GM12878 (cell line): ENCODE data around the gene SMG6. TPM values are rescaled to one million over a fixed set of nuclear protein-coding genes. Genes with fewer than 3 reads are reported as not detected.

Experiments
- ATAC-seq: fragments of 200-7000 bp; cut with Tn5 transposase; 3 replicates; pipeline ENCODE4 v1.9.1; 2020; ENCODE audit warnings: mild to moderate bottlenecking, moderate library complexity
- BruUV-seq: library from RNA; stranded (reverse); fragments of 400-500 nt; replicated peaks from 2 replicates; lab custom pipeline; 2021; lab: Mats Ljungman, UMichigan
- CTCF ChIA-PET: fragments of 300-600 bp; sonication (Branson Sonifier 250); formaldehyde crosslinking; extraction: SDS; loops from one replicate; lab custom pipeline; 2021; ENCODE audit warnings: inconsistent platforms; lab: Yijun Ruan, JAX
- POLR2A ChIA-PET: fragments of 350-600 bp; formaldehyde crosslinking; extraction: SDS; loops from one replicate; lab custom pipeline; 2021; ENCODE audit warnings: inconsistent platforms; lab: Charles Lee
- RAD21 ChIA-PET: fragments of 300-600 bp; sonication (Branson Sonifier 250); formaldehyde crosslinking; loops from one replicate; lab custom pipeline; 2023; ENCODE audit warnings: antibody characterized with exemption; ENCODE audit not compliant: unreplicated experiment; lab: Charles Lee
- SMC1A ChIA-PET: fragments of 300-600 bp; sonication (Branson Sonifier 250); formaldehyde crosslinking; loops from one replicate; lab custom pipeline; 2023; ENCODE audit not compliant: unreplicated experiment, uncharacterized antibody; lab: Charles Lee
- DNase-seq: peaks from one replicate; pipeline ENCODE4 v3.0.0-alpha.2; 2011; ENCODE audit warnings: low read depth, low spot score
- FAIRE-seq: peaks from 3 replicates; lab custom pipeline; 2011; peaks lifted over from hg19 to GRCh38; lab: Jason Lieb, UNC
- H2AFZ ChIP-seq: 2 replicates; pipeline ENCODE4 v1.6.0; 2011; ENCODE audit warnings: low read depth, low read length, control low read depth; ENCODE audit not compliant: control insufficient read depth
- H3K27ac ChIP-seq: 2 replicates; pipeline ENCODE4 v1.5.1; 2011; ENCODE audit warnings: control low read depth; ENCODE audit not compliant: control insufficient read depth, insufficient read depth
- H3K27me3 ChIP-seq, 2 experiments: replicated peaks in 1 of 2; 2 replicates each; pipeline versions ENCODE4 v1.6.0 to v1.6.1; 2011; ENCODE audit warnings: low read length in 1 of 2; ENCODE audit not compliant: control insufficient read depth in 2 of 2, insufficient read depth in 2 of 2
- H3K36me3 ChIP-seq, 2 experiments: 2 replicates each; pipeline ENCODE4 v1.5.1; 2011; ENCODE audit warnings: low read length in 1 of 2; ENCODE audit not compliant: control insufficient read depth in 2 of 2, insufficient read depth in 2 of 2
- H3K4me1 ChIP-seq: 2 replicates; pipeline ENCODE4 v1.6.1; 2011; ENCODE audit warnings: mild to moderate bottlenecking, low read length, moderate library complexity, mixed read lengths; ENCODE audit not compliant: control insufficient read depth, insufficient read depth
- H3K4me2 ChIP-seq: 2 replicates; pipeline ENCODE4 v1.6.0; 2011; ENCODE audit warnings: control low read depth; ENCODE audit not compliant: control insufficient read depth, insufficient read depth
- H3K4me3 ChIP-seq: fragments of 200-600 bp; sonication (generic); 2 replicates; pipeline ENCODE4 v1.5.1; 2016
- H3K79me2 ChIP-seq: 2 replicates; pipeline ENCODE4 v1.6.0; 2011; ENCODE audit warnings: low read length; ENCODE audit not compliant: control insufficient read depth, insufficient read depth
- H3K9ac ChIP-seq: 2 replicates; pipeline ENCODE4 v1.8.0; 2011; ENCODE audit warnings: low read length, control low read depth, mixed read lengths; ENCODE audit not compliant: control insufficient read depth, insufficient read depth
- H3K9me3 ChIP-seq: replicated peaks from 3 replicates; pipeline ENCODE4 v1.5.1; 2011; ENCODE audit warnings: mild to moderate bottlenecking, low read length; ENCODE audit not compliant: control insufficient read depth, insufficient read depth
- H4K20me1 ChIP-seq: 2 replicates; pipeline ENCODE4 v1.6.0; 2011; ENCODE audit not compliant: control insufficient read depth, insufficient read depth
- BHLHE40 ChIP-seq, 2 experiments: fragments of 450-650 bp in 1 of 2; IDR thresholded peaks; 2 replicates each; pipeline ENCODE4 v1.6.1; 2011 to 2017; ENCODE audit warnings: low read depth in 2 of 2, borderline replicate concordance in 1 of 2, improper control_type of control experiment in 1 of 2, low read length in 1 of 2, mild to moderate bottlenecking in 1 of 2
- CREB1 ChIP-seq: IDR thresholded peaks from 2 replicates; pipeline ENCODE4 v1.6.1; 2012; ENCODE audit warnings: low read depth, mild to moderate bottlenecking, inconsistent platforms
- DPF2 ChIP-seq: fragments of 450-650 bp; IDR thresholded peaks from 2 replicates; pipeline ENCODE4 v1.6.1; 2017; ENCODE audit warnings: mild to moderate bottlenecking
- IKZF1 ChIP-seq: fragments of 450-650 bp; conservative IDR thresholded peaks from 2 replicates; pipeline ENCODE4 v1.6.1; 2017; ENCODE audit warnings: antibody characterized with exemption, mild to moderate bottlenecking
- KDM1A ChIP-seq: fragments of 200-600 bp; sonication (generic); IDR thresholded peaks from 2 replicates; pipeline ENCODE4 v1.6.1; 2016; ENCODE audit warnings: borderline replicate concordance
- LARP7 ChIP-seq: fragments of 450-650 bp; IDR thresholded peaks from 2 replicates; pipeline ENCODE4 v1.6.1; 2017; ENCODE audit warnings: mild to moderate bottlenecking
- POLR2A ChIP-seq: IDR thresholded peaks from 2 replicates; pipeline ENCODE4 v1.6.1; 2011; ENCODE audit warnings: low read depth, mild to moderate bottlenecking, low read length
- RB1 ChIP-seq: fragments of 450-650 bp; formaldehyde crosslinking; IDR thresholded peaks from 2 replicates; pipeline ENCODE4 v1.6.1; 2017; ENCODE audit warnings: mild to moderate bottlenecking, borderline replicate concordance
- RELA ChIP-seq: fragments of 450-650 bp; IDR thresholded peaks from 2 replicates; pipeline ENCODE4 v1.8.0; 2014; ENCODE audit warnings: borderline replicate concordance; ENCODE audit not compliant: partially characterized antibody
- SIN3A ChIP-seq: IDR thresholded peaks from 2 replicates; pipeline ENCODE4 v1.6.1; 2012; ENCODE audit warnings: low read depth, low read length, improper control_type of control experiment
- SMARCA5 ChIP-seq: fragments of 450-650 bp; IDR thresholded peaks from 2 replicates; pipeline ENCODE4 v1.6.1; 2017; ENCODE audit warnings: mild to moderate bottlenecking
- STAT1 ChIP-seq: fragments of 450-650 bp; conservative IDR thresholded peaks from 2 replicates; pipeline ENCODE4 v1.6.1; 2014; ENCODE audit warnings: antibody characterized with exemption, mild to moderate bottlenecking
- ZSCAN29 ChIP-seq: fragments of 450-650 bp; IDR thresholded peaks from 2 replicates; pipeline ENCODE4 v1.6.1; 2017; ENCODE audit warnings: mild to moderate bottlenecking, moderate library complexity
- WGBS: methylation state at CpG from one replicate; pipeline ENCODE4 v1.1.6; 2016; ENCODE audit warnings: low lambda C conversion rate; ENCODE audit not compliant: insufficient replicate concordance, insufficient coverage; ENCODE audit errors: missing lambda C conversion rate; 5-methylcytosine and 5-hydroxymethylcytosine counted together
- in situ Hi-C: fragments of 300-500 bp; cut with MboI; formaldehyde crosslinking; loops from 9 replicates; pipeline ENCODE4 v1.14.3; 2018; ENCODE audit warnings: mixed read lengths
- intact Hi-C: fragments of 100-400 bp; cut with micrococcal nuclease; formaldehyde crosslinking; loops from one replicate; pipeline ENCODE4 v1.14.2; 2022; ENCODE audit not compliant: unreplicated experiment
- polyA plus RNA-seq, 11 experiments: library from polyadenylated mRNA; depleted of rRNA in 4 of 11; unstranded in 6 of 11; stranded (reverse) in 5 of 11; fragments of >200 nt; fragmentation: Nextera tagmentation in 4 of 11; fragmentation: Illumina TruSeq in 1 of 11; extraction: Ambion mirVana in 4 of 11; extraction: Trizol in 1 of 11; gene quantifications; 1 replicate in 1 of 11; 2 replicates in 10 of 11; pipeline versions ENCODE4 v1.2.1 to v1.2.3, GENCODE V29; 2011 to 2016; ENCODE audit warnings: inconsistent platforms in 2 of 11, missing spikeins in 2 of 11, low read depth in 1 of 11
- total RNA-seq, 4 experiments: library from RNA; depleted of rRNA in 3 of 4; stranded (reverse); fragments of >200 nt in 3 of 4; fragmentation: Illumina TruSeq in 1 of 4; extraction: Trizol in 1 of 4; gene quantifications; 2 replicates each; pipeline versions ENCODE4 v1.2.1 to v1.2.3, GENCODE V29; 2013 to 2021
- TF ChIP-seq, protein P1 (sequence below): fragments of 450-650 bp; IDR thresholded peaks from 2 replicates; pipeline ENCODE4 v1.6.1; 2016; ENCODE audit warnings: mild to moderate bottlenecking, moderate library complexity, borderline replicate concordance

SMG6 gene
- total and polyA plus RNA-seq, 10 of the 15 experiments (the other 5 are each of a cell fraction or from before 2014, with no cell fraction given), result 0.58 to 28.7 (median 15.7) TPM

DNA sequence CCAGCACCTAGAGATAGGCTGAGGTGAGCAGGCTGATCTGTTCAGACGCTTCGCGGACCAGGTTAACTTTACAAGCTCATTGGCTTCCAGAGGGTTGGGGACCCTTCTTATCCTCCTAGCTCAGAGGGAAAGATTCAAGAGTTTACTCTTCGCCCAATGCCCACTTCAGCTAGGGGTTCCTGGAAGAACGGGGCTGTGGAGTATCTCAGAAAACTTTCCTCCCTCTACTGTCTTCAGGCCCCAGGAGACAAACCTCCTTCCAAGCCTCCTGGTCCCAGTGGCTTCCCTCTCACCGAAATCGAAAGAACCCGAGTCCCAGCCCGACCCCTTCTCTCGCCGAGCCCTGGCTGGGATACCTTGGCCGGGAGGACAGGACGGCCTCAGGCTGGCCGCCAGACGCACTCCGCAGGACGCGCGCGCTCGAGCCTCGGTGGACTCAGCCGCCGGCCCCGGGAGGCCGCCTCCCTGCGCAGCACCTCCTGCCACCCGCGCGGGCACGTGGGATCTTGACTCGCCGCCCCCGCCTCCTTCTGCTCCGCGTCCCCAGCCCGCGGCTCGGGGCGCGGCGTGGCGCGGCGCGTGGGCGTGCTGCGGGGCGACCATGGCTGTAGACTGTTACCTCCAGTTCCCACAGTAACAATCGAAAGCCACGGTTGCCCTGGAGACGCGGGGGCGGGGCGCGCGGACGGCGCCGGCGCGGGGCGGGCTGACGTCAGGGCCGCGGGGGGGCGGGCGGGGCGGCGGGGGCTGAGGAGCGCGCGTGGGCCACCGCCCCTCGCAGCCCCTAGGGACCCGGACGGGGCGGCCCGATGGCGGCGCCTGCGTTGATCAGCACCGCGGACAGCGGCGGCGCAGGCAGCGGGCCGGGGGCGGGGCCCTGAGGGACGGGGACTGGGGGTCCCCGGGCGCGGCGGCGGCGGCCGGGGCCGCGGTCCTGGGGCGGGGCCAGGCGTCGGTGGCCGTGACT lies 254.0 kb downstream of the SMG6 start:
- H3K4me2 ChIP-seq, result peak overlapping the region; percentile 98
- peaks cover 3% of the 10 kb centered on the region for H3K79me2 ChIP-seq
- intact Hi-C loops, result loop anchor here (5.0 kb wide), 1 partner anchor 288 kb away; the partner anchor contains the start of genes SGSM2 and TSR1
- BruUV-seq, result no TSS peak
- H3K4me3 ChIP-seq, result peak overlapping the region; percentile 86
- POLR2A ChIA-PET, result interaction anchor here (0.5 to 1.0 kb wide), 2 partner anchors 9 to 328 kb away, joined by 3 read pairs; no protein-coding TSS in a partner anchor
- H2AFZ ChIP-seq, result peak overlapping the region; percentile 74
- H3K4me1 ChIP-seq, result peaks cover 9% of the 10 kb centered on the region
- 7% methylated on average over 55 of the region's 104 CpGs for WGBS
- FAIRE-seq, result peak; percentile 13
- RAD21 ChIA-PET, result interaction anchor here (0.9 to 1.3 kb wide), 4 partner anchors 9 to 333 kb away, joined by 3 to 4 read pairs (median 3); no protein-coding TSS in a partner anchor
- CTCF ChIA-PET, result interaction anchor here (1.0 to 2.1 kb wide), 4 partner anchors 169 to 233 kb away, joined by 3 to 12 read pairs (median 4); no protein-coding TSS in a partner anchor
- no peak for DNase-seq
- H4K20me1 ChIP-seq, result no peaks in the 10 kb centered on the region
- H3K27ac ChIP-seq, result no peak overlapping the region
- SMC1A ChIA-PET, result interaction anchor here (1.1 to 1.6 kb wide), 3 partner anchors 19 to 195 kb away, joined by 3 to 8 read pairs (median 3); no protein-coding TSS in a partner anchor
- peaks cover 2% of the 10 kb centered on the region in 2 experiments; a peak in 3 of 4 replicates for H3K27me3 ChIP-seq
- no peaks in the 10 kb centered on the region for H3K9me3 ChIP-seq
- peak; percentile 49 for ATAC-seq
- H3K36me3 ChIP-seq, result no peaks in the 10 kb centered on the region; a peak in 1 of 4 replicates
- H3K9ac ChIP-seq, result peak overlapping the region; percentile 39
- in situ Hi-C loops, result loop anchor here (5.0 kb wide), 1 partner anchor 303 kb away; no protein-coding TSS in a partner anchor
- TF ChIP-seq STAT1 (0 out of 2 replicates have a peak, but pooled peaks have one; percentile 34), IKZF1 (peak; percentile 58; the same call in 1 of the 2 replicates), DPF2 (peak; percentile 76), LARP7 (peak; percentile 75), RELA (peak; percentile 26), RB1 (peak; percentile 40; the same call in 1 of the 2 replicates), POLR2A (0 out of 2 replicates have a peak, but pooled peaks have one; percentile 25), CREB1 (0 out of 2 replicates have a peak, but pooled peaks have one; percentile 42), KDM1A (no peak), BHLHE40 (IDR thresholded peaks at IDR 0.05; ENCODE audit: borderline replicate concordance in 1 of 2, low read depth in 2 of 2, low read length in 1 of 2) (peak; percentile 21 to 88; a peak in 2 of 4 replicates), SMARCA5 (peak; percentile 52), ZSCAN29 (no peak), SIN3A (peak; percentile 93; the same call in 1 of the 2 replicates)
- TF ChIP-seq, protein P1, sequence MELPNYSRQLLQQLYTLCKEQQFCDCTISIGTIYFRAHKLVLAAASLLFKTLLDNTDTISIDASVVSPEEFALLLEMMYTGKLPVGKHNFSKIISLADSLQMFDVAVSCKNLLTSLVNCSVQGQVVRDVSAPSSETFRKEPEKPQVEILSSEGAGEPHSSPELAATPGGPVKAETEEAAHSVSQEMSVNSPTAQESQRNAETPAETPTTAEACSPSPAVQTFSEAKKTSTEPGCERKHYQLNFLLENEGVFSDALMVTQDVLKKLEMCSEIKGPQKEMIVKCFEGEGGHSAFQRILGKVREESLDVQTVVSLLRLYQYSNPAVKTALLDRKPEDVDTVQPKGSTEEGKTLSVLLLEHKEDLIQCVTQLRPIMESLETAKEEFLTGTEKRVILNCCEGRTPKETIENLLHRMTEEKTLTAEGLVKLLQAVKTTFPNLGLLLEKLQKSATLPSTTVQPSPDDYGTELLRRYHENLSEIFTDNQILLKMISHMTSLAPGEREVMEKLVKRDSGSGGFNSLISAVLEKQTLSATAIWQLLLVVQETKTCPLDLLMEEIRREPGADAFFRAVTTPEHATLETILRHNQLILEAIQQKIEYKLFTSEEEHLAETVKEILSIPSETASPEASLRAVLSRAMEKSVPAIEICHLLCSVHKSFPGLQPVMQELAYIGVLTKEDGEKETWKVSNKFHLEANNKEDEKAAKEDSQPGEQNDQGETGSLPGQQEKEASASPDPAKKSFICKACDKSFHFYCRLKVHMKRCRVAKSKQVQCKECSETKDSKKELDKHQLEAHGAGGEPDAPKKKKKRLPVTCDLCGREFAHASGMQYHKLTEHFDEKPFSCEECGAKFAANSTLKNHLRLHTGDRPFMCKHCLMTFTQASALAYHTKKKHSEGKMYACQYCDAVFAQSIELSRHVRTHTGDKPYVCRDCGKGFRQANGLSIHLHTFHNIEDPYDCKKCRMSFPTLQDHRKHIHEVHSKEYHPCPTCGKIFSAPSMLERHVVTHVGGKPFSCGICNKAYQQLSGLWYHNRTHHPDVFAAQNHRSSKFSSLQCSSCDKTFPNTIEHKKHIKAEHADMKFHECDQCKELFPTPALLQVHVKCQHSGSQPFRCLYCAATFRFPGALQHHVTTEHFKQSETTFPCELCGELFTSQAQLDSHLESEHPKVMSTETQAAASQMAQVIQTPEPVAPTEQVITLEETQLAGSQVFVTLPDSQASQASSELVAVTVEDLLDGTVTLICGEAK, result no peak
